Natural killer cell (primary cell): Measurements from ENCODE around the gene TMEM117. TPM values are rescaled to one million over a fixed set of nuclear protein-coding genes. Genes with fewer than 3 reads are reported as not detected.

Experiments used
- ATAC-seq, 3 donors: fragments of 150-1000 bp in 2 of 3; fragments of 200-7000 bp in 1 of 3; cut with Tn5 transposase; 1 replicate in 1 of 3; 2 replicates in 2 of 3; pipeline ENCODE4 v1.10.0; 2021; ENCODE audit warnings: mild to moderate bottlenecking in 2 of 3, moderate library complexity in 2 of 3
- DNase-seq, 2 donors: peaks; one replicate each; pipeline versions ENCODE4 v3.0.0 to v3.0.0-alpha.2; 2013 to 2021; ENCODE audit warnings: mixed read lengths in 1 of 2
- H3K27ac ChIP-seq: one replicate; pipeline ENCODE4 v1.5.1; 2013; ENCODE audit warnings: mild to moderate bottlenecking, low read length
- H3K27me3 ChIP-seq: one replicate; pipeline ENCODE4 v1.6.1; 2013; ENCODE audit warnings: low read length; ENCODE audit not compliant: control insufficient read depth, insufficient read depth
- H3K36me3 ChIP-seq: one replicate; pipeline ENCODE4 v1.6.1; 2013; ENCODE audit warnings: low read length; ENCODE audit not compliant: control insufficient read depth, insufficient read depth
- H3K4me1 ChIP-seq: one replicate; pipeline ENCODE4 v1.6.1; 2013; ENCODE audit warnings: low read length; ENCODE audit not compliant: control insufficient read depth, insufficient read depth
- H3K4me3 ChIP-seq: one replicate; pipeline ENCODE4 v1.5.1; 2013; ENCODE audit warnings: low read length
- H3K9me3 ChIP-seq: one replicate; pipeline ENCODE4 v1.6.1; 2013; ENCODE audit warnings: low read length; ENCODE audit not compliant: control insufficient read depth, insufficient read depth
- H3K27ac Mint-ChIP-seq, 2 donors: one replicate each; pipeline ENCODE4 v1.8.0; 2022; ENCODE audit warnings: mild to moderate bottlenecking in 2 of 2, mixed read lengths in 2 of 2, moderate library complexity in 1 of 2
- H3K27me3 Mint-ChIP-seq, 2 donors: one replicate each; pipeline ENCODE4 v1.8.0; 2022; ENCODE audit warnings: low read depth in 2 of 2, mixed read lengths in 2 of 2
- H3K36me3 Mint-ChIP-seq: one replicate; pipeline ENCODE4 v1.8.0; 2022; ENCODE audit warnings: mixed read lengths
- H3K4me1 Mint-ChIP-seq, 2 donors: one replicate each; pipeline ENCODE4 v1.8.0; 2022; ENCODE audit warnings: mixed read lengths in 2 of 2
- H3K4me3 Mint-ChIP-seq: one replicate; pipeline ENCODE4 v1.8.0; 2022; ENCODE audit warnings: mild to moderate bottlenecking, moderate library complexity, mixed read lengths
- H3K9me3 Mint-ChIP-seq, 2 donors: one replicate each; pipeline ENCODE4 v1.8.0; 2022; ENCODE audit warnings: mixed read lengths in 2 of 2
- CTCF ChIP-seq: fragments of 200-600 bp; IDR thresholded peaks from one replicate; pipeline ENCODE4 v1.8.0; 2022; ENCODE audit warnings: antibody characterized with exemption
- WGBS: methylation state at CpG from one replicate; pipeline ENCODE4 v1.1.7; 2013; ENCODE audit warnings: missing lambda C conversion rate; ENCODE audit not compliant: insufficient coverage; 5-methylcytosine and 5-hydroxymethylcytosine counted together
- intact Hi-C: fragments of 100-400 bp; cut with micrococcal nuclease; formaldehyde crosslinking; loops from one replicate; pipeline ENCODE4 v1.14.2; 2022
- total RNA-seq, 4 donors: library from RNA; stranded (reverse); fragments of 120-200 nt in 1 of 4; gene quantifications; one replicate each; pipeline versions ENCODE4 v1.2.3 to v1.2.4, GENCODE V29; 2013 to 2022

The TMEM117 gene
- total RNA-seq, 3 donors from 2014 or later (not counting 1 experiment from before 2014, with no cell fraction given), result 7.1 to 8.1 (median 7.9) TPM

- no peak overlapping the region for H3K27ac ChIP-seq
- no peak for TF ChIP-seq CTCF
- intact Hi-C loops, result no loop called here
- Mint-ChIP-seq H3K4me3 (no peak overlapping the region), H3K4me1 (no peaks in the 10 kb centered on the region), H3K9me3 (no peaks in the 10 kb centered on the region), H3K27ac (no peak overlapping the region), H3K27me3 (no peaks in the 10 kb centered on the region), H3K36me3 (no peaks in the 10 kb centered on the region)
- no peak for ATAC-seq
- H3K4me1 ChIP-seq, result no peaks in the 10 kb centered on the region
- no peak for DNase-seq
- H3K4me3 ChIP-seq, result no peak overlapping the region
- no peaks in the 10 kb centered on the region for H3K27me3 ChIP-seq
- H3K36me3 ChIP-seq, result no peaks in the 10 kb centered on the region
- 86% methylated on average over 3 of the region's 3 CpGs for WGBS
- H3K9me3 ChIP-seq, result no peaks in the 10 kb centered on the region
Measured at GRCh38 chr12:43891856-43892574, 56.1 kb downstream of the TMEM117 start.

GRCh38 chr12:43893670-43894069 lies 57.8 kb downstream of the TMEM117 start:
- ATAC-seq, result no peak
- Mint-ChIP-seq H3K27ac (no peak overlapping the region), H3K9me3 (no peaks in the 10 kb centered on the region), H3K27me3 (no peaks in the 10 kb centered on the region), H3K4me1 (no peaks in the 10 kb centered on the region), H3K4me3 (no peak overlapping the region), H3K36me3 (no peaks in the 10 kb centered on the region)
- 95% methylated on average over 2 of the region's 2 CpGs for WGBS
- Histone ChIP-seq H3K36me3 (no peaks in the 10 kb centered on the region), H3K27ac (no peak overlapping the region), H3K4me3 (no peak overlapping the region), H3K4me1 (no peaks in the 10 kb centered on the region), H3K27me3 (no peaks in the 10 kb centered on the region), H3K9me3 (no peaks in the 10 kb centered on the region)
- intact Hi-C loops, result no loop called here
- DNase-seq, result no peak
- TF ChIP-seq CTCF, result no peak

GRCh38 chr12:43895580-43896206 lies 59.8 kb downstream of the TMEM117 start:
- intact Hi-C loops, result no loop called here
- no peaks in the 10 kb centered on the region for H3K36me3 Mint-ChIP-seq
- no peaks in the 10 kb centered on the region for H3K36me3 ChIP-seq
- no peak overlapping the region for H3K27ac ChIP-seq
- no CpG with 5 or more reads among the region's 1 CpG for WGBS
- H3K27me3 ChIP-seq, result no peaks in the 10 kb centered on the region
- H3K4me3 ChIP-seq, result no peak overlapping the region
- no peaks in the 10 kb centered on the region for H3K9me3 ChIP-seq
- TF ChIP-seq CTCF, result no peak
- H3K27ac Mint-ChIP-seq, result no peak overlapping the region
- H3K9me3 Mint-ChIP-seq, result no peaks in the 10 kb centered on the region
- H3K4me1 Mint-ChIP-seq, result no peaks in the 10 kb centered on the region
- DNase-seq (no peak), ATAC-seq (no peak)
- no peaks in the 10 kb centered on the region for H3K4me1 ChIP-seq
- H3K27me3 Mint-ChIP-seq, result no peaks in the 10 kb centered on the region
- H3K4me3 Mint-ChIP-seq, result no peak overlapping the region
